Heart right ventricle (tissue), 16 donors: ENCODE measurements around the gene DBN1. TPM values are rescaled to one million over a fixed set of nuclear protein-coding genes. Genes with fewer than 3 reads are reported as not detected.

Experiments used
- ATAC-seq, 8 donors: fragments of 200-7000 bp; cut with Tn5 transposase; one replicate each; pipeline ENCODE4 v1.9.1; 2020; ENCODE audit warnings: mild to moderate bottlenecking in 8 of 8, moderate library complexity in 8 of 8, moderate number of reproducible peaks in 1 of 8
- DNase-seq, 2 donors: peaks; one replicate each; pipeline ENCODE4 v3.0.0-alpha.2; 2020
- H3K27ac ChIP-seq, 10 donors: fragments of 200-600 bp; sonication (generic) in 2 of 10; one replicate each; pipeline versions ENCODE4 v1.5.0 to v1.8.0; 2020 to 2022; ENCODE audit warnings: mild to moderate bottlenecking in 3 of 10
- H3K27me3 ChIP-seq, 7 donors: fragments of 200-600 bp; one replicate each; pipeline ENCODE4 v1.8.0; 2021 to 2022; ENCODE audit warnings: mild to moderate bottlenecking in 2 of 7
- H3K36me3 ChIP-seq, 9 donors: fragments of 200-600 bp; sonication (generic) in 1 of 9; one replicate each; pipeline versions ENCODE4 v1.5.0 to v1.8.0; 2020 to 2022; ENCODE audit warnings: mild to moderate bottlenecking in 2 of 9
- H3K4me1 ChIP-seq, 9 donors: fragments of 200-600 bp; sonication (generic) in 1 of 9; one replicate each; pipeline versions ENCODE4 v1.5.0 to v1.8.0; 2020 to 2022; ENCODE audit warnings: mild to moderate bottlenecking in 4 of 9
- H3K4me3 ChIP-seq, 10 donors: fragments of 200-600 bp; sonication (generic) in 2 of 10; one replicate each; pipeline versions ENCODE4 v1.5.0 to v1.8.0; 2020 to 2022; ENCODE audit warnings: mild to moderate bottlenecking in 7 of 10, moderate library complexity in 2 of 10
- H3K9me3 ChIP-seq, 11 donors: fragments of 200-600 bp in 10 of 11; sonication (generic) in 2 of 11; one replicate each; pipeline versions ENCODE4 v1.5.0 to v1.8.0; 2013 to 2022; ENCODE audit warnings: mild to moderate bottlenecking in 2 of 11, control low read depth in 1 of 11, moderate library complexity in 1 of 11
- CTCF ChIP-seq, 9 donors: fragments of 200-600 bp; sonication (generic) in 2 of 9; IDR thresholded peaks; one replicate each; pipeline versions ENCODE4 v1.5.0 to v1.8.0; 2021 to 2022; ENCODE audit warnings: antibody characterized with exemption in 9 of 9, mild to moderate bottlenecking in 5 of 9, moderate library complexity in 1 of 9
- WGBS, 2 donors: extraction: QIAGEN DNeasy Blood & Tissue Kit; methylation state at CpG; one replicate each; pipeline ENCODE4 v1.1.7; 2013; ENCODE audit warnings: inconsistent platforms in 1 of 2; 5-methylcytosine and 5-hydroxymethylcytosine counted together
- intact Hi-C, 10 donors: fragments of 100-400 bp; cut with DNase I; formaldehyde crosslinking; loops; one replicate each; pipeline versions ENCODE4 v1.11.1 to v1.14.2; 2022
- polyA plus RNA-seq, 2 donors: library from polyadenylated mRNA; stranded (reverse); fragments of 200-250 nt; gene quantifications; one replicate each; pipeline ENCODE4 v1.2.3, GENCODE V29; 2013
- total RNA-seq, 10 donors: library from RNA; stranded (reverse); fragmentation: NEBNext Ultra II Directional in 3 of 10; extraction: Animal tissue kit (Norgen Biotek cat#: 25700) in 3 of 10; gene quantifications; one replicate each; pipeline versions ENCODE4 v1.2.1 to v1.2.4, GENCODE V29; 2021 to 2023
- donor health status: Arrhythmogenic right ventricular cardiomyopathy.
- donor health status: ischemic (EF 13 %, LVEDD 7.1; RV severe dilation, severe dysfunction).
- donor health status: healthy with polysubstance abuse.
- donor health status: DM: no; HTN: yes; CAD: no.
- donor health status: DM: no; HTN: no; CAD: no.
- donor health status: ischemic (EF 25% LVEDD 6.9; RV normal size, moderate dysfunction).
- donor health status: ischemic (EF 25% LVEDD 5.7; RV mildly dilated, moderate dysfunction).
- donor health status: healthy.
- donor health status: DM: yes; HTN: yes; CAD: no.
- donor health status: Ischemic cardiomyopathy.
- donor health status: ischemic (EF 35%, LVEDD 5.7; RV mildly dilated, moderate dysfunction).
- donor health status: nonischemic (EF 11% LVEDD 7.7; RV severe dilation, severe dysfunction).
- donor health status: DM: yes; HTN: yes; CAD: no.
- donor health status: PGD.
- donor health status: ischemic (EF 29% LVEDD 5.4; RV normal size, mild dysfunction).
- donor health status: nonischemic (EF 23%, LVEDD 6.1; RV moderate dilation, normal function).

The DBN1 gene
- total and polyA plus RNA-seq, 12 donors, result 13.1 to 52.9 (median 19.4) TPM

- H3K9me3 ChIP-seq, result no peaks in the 10 kb centered on the region
- H3K27ac ChIP-seq, result peak overlapping the region in 8 of 10 donors; percentile 85 to 98 (median 96)
- no peak for DNase-seq
- no peak for ATAC-seq
- TF ChIP-seq CTCF (IDR thresholded peaks at IDR 0.05), result no peak
- 85 to 87% methylated on average over 5 of the region's 5 CpGs for WGBS, 2 donors
- peaks cover 15 to 66% (median 52%) of the 10 kb centered on the region in 9 donors for H3K4me1 ChIP-seq
- intact Hi-C loops, result loop anchor here in 1 of 10 donors (10.0 kb wide), 1 partner anchor 179 kb away; the partner anchor contains the start of gene MXD3
- H3K27me3 ChIP-seq, result no peaks in the 10 kb centered on the region
- H3K4me3 ChIP-seq, result peak overlapping the region in 1 of 10 donors; percentile 91
- H3K36me3 ChIP-seq, result peaks cover 0 to 60% (median 30%) of the 10 kb centered on the region in 9 donors
These were observed 20.4 kb upstream of the DBN1 start for GRCh38 chr5:177493795-177494345.

DNA sequence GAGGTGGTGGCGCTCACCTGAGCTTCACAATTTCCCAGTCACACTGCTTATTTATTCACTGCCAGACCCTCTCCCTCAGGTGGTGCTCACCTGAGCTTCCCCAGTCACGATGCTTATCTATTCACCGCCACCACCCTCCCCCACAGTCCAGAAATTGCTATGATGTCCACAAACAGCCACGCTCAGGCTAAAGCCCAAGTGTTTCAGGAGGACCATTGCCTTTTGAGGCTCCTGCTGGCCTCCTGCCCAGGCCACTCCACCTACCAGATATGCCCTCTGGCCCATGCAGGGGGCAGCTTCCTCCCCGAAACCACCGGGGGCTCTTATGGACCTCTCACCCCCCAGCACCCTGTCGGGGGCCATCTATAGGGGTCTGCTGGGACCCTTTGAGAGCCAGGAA lies 19.4 kb upstream of the DBN1 start:
- H3K27me3 ChIP-seq, result no peaks in the 10 kb centered on the region
- ATAC-seq (no peak), DNase-seq (no peak)
- H3K36me3 ChIP-seq, result peaks cover 2 to 70% (median 41%) of the 10 kb centered on the region in 9 donors
- no peak for TF ChIP-seq CTCF (IDR thresholded peaks at IDR 0.05)
- H3K27ac ChIP-seq, result peak overlapping the region in 7 of 10 donors; percentile 1 to 97 (median 85)
- no peaks in the 10 kb centered on the region for H3K9me3 ChIP-seq
- H3K4me3 ChIP-seq, result no peak overlapping the region
- WGBS, 2 donors, result 52 to 62% methylated on average over 7 of the region's 7 CpGs
- peaks cover 15 to 56% (median 45%) of the 10 kb centered on the region in 9 donors for H3K4me1 ChIP-seq
- intact Hi-C loops, result loop anchor here in 1 of 10 donors (10.0 kb wide), 1 partner anchor 178 kb away; the partner anchor contains the start of gene MXD3

GRCh38 chr5:177491983-177492746 lies 18.7 kb upstream of the DBN1 start:
- intact Hi-C loops, result loop anchor here in 1 of 10 donors (10.0 kb wide), 1 partner anchor 177 kb away; the partner anchor contains the start of gene MXD3
- ATAC-seq, result no peak
- no peak for TF ChIP-seq CTCF (IDR thresholded peaks at IDR 0.05)
- Histone ChIP-seq H3K27ac (peak overlapping the region in 3 of 10 donors; percentile 95 to 97 (median 97)), H3K9me3 (no peaks in the 10 kb centered on the region), H3K27me3 (no peaks in the 10 kb centered on the region), H3K4me3 (no peak overlapping the region), H3K4me1 (peaks cover 15 to 54% (median 44%) of the 10 kb centered on the region in 9 donors), H3K36me3 (peaks cover 4 to 77% (median 47%) of the 10 kb centered on the region in 9 donors)
- DNase-seq, result no peak
- 93% methylated on average over 53 to 54 of the region's 54 CpGs for WGBS, 2 donors

GRCh38 chr5:177491429-177491945 lies 18.1 kb upstream of the DBN1 start:
- peak overlapping the region in 1 of 10 donors; percentile 9 for H3K27ac ChIP-seq
- no peaks in the 10 kb centered on the region for H3K27me3 ChIP-seq
- no peak for DNase-seq
- 65 to 70% methylated on average over 41 to 43 of the region's 43 CpGs for WGBS, 2 donors
- peak in 1 of 8 donors; percentile 1 for ATAC-seq
- no peaks in the 10 kb centered on the region for H3K9me3 ChIP-seq
- intact Hi-C loops, result loop anchor here in 1 of 10 donors (10.0 kb wide), 1 partner anchor 177 kb away; the partner anchor contains the start of gene MXD3
- no peak overlapping the region for H3K4me3 ChIP-seq
- H3K36me3 ChIP-seq, result peaks cover 4 to 83% (median 50%) of the 10 kb centered on the region in 9 donors
- H3K4me1 ChIP-seq, result peaks cover 14 to 52% (median 43%) of the 10 kb centered on the region in 9 donors
- peak; percentile 48 to 72 (median 61) for TF ChIP-seq CTCF (IDR thresholded peaks at IDR 0.05)
